ENCODE data around the gene PLCB4.
A peak's percentile ranks its signal among the peaks of the same experiment; 100 is the strongest.

PLCB4 gene

DNA sequence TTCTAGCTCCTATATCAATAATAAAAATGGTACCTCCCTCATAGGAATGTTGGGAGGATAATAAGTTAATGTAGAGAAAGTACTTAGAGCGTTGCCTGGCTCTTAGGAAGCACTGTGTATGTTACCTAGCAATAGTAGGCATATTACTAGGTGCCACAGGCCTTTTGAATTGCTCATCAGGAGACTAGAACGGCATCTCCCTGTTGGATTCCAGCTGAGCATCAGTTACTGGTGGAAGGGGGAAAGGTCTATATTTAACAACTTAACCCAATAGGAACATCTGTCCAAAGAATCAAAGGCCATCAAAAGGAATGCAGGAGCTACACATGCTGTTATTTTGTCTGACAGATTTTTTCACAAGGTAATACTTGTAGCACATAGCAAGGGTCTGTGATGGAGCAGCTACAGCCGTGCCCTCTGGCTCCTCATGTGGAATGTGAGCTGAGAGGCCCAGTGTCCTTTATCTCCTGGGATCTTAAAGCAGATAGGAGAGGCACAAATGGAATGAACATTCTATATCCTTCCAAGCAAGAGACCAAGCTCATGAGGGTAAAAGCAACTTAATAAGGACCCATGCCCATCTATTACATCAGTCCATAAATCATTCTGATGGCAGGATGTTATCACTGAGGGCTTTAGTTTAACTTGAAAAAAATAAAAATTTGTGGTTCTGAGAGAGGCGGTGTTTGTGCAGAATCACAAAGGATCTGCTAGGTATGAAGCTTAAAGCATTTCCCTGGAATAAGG, 260.6 kb downstream of the PLCB4 start:
- no peak for DNase-seq (ENCODE audit: low read depth, low spot score)
- no peak overlapping the region for H3K4me3 ChIP-seq (ENCODE audit: low read length)

DNA sequence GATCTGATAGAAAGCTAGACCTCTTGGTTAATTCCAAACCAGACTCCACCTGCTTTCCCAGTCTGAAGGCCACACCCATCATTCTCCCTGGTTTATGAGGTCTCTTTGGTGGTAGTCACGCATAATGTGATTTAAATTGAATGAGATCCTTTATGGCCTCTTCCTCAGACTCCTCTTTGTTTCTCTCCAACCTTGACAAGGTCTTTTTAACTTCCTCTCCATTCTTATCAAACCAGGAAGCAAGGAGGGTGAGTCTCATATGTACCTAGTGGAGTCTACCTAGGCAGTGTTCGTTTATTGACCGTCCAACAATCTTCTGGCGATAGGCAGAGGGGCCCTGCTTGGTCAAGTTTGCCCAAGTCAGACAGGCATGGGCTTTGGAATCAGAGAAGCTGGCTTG, 261.3 kb downstream of the PLCB4 start:
- no peak overlapping the region for H3K4me3 ChIP-seq (ENCODE audit: low read length)
- no peak for DNase-seq (ENCODE audit: low read depth, low spot score)

DNA sequence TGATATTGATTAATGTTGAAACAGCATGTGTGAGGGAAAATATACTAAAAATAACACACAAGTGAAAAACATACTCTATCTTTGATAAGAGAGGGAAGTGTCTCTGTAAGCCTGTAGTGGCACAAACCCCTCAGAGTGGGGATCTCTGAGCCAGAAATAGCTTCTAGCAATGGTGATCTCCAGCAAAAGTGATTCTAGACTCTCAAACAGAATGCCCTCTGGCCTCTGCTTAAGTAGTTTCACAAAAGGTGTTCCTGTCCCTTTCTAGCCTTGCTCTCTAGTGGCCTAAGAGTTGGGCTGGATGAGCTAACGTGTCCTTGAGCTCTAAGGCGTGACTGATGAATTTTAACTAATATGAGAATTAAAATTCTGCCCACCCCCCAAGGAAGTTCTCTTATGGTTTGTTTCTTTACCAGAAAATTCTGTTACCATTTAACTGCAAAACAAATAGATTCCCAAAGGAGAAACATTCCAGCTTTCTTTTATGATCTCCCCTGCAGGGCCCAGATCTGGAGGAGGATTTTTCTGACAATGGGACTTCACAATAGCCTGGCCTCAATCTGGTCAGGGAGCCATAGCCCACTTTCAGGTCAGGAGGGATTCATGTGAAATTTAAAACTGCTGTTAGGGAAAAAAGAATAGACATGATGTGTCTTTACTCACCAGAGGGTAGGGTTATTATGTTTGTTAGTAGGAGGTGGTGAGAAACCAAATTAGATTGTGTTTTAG, 263.0 kb downstream of the PLCB4 start:
- DNase-seq (ENCODE audit: low read depth, low spot score) = no peak
- no peak overlapping the region for H3K4me3 ChIP-seq (ENCODE audit: low read length)

DNA sequence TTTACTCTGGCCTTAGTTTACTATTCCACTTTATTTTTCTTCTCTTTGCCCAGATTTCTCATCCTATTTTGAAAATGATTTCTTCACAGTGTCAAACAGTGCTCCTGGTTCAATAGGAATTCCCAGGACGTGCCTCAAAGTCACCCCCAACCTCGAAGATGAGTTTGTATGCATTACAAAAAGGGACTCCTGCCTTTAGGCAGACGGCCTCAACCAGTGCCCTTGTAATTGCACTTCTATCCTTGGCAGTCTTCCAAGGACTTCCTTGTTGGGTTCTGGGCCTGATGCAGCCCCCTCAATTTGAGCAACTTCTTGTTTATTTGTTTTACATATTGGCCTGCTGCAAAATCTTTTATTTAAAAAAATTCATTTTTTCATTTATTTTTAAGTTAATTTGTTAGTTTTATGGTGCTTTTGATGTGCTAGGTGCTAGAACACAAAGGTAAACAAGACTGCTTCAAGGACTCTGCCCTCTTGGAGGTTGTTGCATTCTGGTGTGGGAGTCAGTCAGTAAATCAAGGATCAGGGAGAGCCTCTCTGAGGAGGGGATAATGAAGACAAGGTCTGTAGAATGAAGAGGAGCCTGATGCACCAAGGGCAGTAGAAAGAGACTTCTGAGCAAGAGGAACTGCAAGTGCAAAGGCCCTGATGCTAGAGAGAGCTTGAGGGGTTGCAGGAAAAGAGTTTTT, 264.0 kb downstream of the PLCB4 start:
- no peak for DNase-seq (ENCODE audit: low read depth, low spot score)

DNA sequence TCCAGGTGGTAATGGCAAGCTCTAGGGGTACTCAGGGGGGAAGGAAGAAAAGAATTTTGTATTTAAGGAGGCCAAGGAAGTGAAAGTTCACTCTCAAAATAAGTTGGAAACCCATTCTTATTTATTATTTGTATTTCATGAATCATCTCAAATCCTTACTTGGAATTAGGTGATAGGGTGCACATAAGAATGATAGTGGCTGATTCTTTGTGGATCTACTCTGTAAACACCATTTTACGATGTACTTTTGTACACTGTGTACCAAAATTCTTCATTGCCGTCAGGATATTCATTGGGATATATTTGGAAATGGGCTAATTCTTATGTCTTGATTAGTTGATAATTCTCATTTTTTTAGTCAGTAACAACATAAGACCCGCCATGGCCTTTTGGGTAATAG, 266.0 kb downstream of the PLCB4 start:
- no peak overlapping the region for H3K4me3 ChIP-seq (ENCODE audit: low read length)
- no peak for DNase-seq (ENCODE audit: low read depth, low spot score)

More for the DNA sequence above, 264.0 kb downstream of the PLCB4 start:
- H3K4me3 ChIP-seq (ENCODE audit: low read length) = no peak overlapping the region

DNA sequence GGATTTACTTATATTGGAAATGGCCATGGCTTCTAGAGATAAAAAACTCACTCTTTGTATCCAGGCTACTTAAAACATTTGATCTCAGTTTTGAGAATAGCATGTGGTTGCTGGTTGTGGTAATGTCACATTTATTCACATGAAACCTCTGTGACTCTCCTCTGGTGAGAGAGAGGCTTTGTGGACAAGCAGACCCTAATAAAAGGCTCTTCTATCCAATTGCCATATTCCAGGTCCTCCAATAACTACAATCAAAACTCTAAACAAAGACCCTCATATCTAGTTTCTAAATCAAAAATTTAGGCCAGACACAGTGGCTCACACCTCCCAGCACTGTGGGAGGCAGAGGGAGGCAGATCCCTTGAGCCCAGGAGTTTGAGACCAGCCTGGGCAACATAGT, 269.2 kb downstream of the PLCB4 start:
- no peak overlapping the region for H3K4me3 ChIP-seq (ENCODE audit: low read length)
- no peak for DNase-seq (ENCODE audit: low read depth, low spot score)

DNA sequence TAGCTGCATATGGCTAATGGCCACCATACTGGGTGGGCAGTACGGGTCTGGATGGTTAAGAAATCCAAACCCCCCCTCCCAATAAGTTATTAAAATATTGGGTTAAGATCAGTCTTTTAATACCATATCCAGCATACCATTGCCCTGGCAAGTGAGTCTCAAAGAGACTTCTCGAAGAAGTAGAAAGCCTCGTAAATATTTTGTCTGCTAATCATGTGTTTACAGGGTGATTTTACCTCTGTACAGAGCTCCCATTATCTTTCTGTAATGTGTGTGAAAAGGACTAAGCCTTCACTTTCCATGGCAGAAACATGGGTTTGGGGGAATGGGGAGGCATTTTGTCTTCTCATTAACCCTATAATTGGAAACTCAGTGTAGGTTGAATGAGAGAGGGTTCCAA, 270.8 kb downstream of the PLCB4 start:
- no peak for DNase-seq (ENCODE audit: low read depth, low spot score)
- no peak overlapping the region for H3K4me3 ChIP-seq (ENCODE audit: low read length)

DNA sequence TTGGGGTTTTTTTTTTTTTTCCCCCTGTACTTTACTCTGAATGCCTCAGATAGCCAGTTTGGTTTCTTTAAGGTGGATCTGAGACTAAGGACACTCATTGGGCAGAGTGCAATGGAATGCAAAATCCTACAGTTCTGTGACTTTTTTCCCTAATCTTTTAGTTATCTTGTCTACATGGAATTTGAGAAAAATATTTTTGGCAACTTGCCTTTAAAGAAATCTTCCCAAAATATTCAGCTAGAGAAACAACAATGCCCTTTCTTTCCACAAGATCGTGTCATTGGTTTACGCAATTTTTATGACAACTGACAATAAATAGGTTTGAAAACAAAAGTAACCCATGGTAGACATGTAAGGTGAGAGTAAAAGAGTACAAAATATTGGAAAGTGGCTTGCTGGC, 273.8 kb downstream of the PLCB4 start:
- DNase-seq (ENCODE audit: low read depth, low spot score) = no peak
- H3K4me3 ChIP-seq (ENCODE audit: low read length) = no peak overlapping the region

DNA sequence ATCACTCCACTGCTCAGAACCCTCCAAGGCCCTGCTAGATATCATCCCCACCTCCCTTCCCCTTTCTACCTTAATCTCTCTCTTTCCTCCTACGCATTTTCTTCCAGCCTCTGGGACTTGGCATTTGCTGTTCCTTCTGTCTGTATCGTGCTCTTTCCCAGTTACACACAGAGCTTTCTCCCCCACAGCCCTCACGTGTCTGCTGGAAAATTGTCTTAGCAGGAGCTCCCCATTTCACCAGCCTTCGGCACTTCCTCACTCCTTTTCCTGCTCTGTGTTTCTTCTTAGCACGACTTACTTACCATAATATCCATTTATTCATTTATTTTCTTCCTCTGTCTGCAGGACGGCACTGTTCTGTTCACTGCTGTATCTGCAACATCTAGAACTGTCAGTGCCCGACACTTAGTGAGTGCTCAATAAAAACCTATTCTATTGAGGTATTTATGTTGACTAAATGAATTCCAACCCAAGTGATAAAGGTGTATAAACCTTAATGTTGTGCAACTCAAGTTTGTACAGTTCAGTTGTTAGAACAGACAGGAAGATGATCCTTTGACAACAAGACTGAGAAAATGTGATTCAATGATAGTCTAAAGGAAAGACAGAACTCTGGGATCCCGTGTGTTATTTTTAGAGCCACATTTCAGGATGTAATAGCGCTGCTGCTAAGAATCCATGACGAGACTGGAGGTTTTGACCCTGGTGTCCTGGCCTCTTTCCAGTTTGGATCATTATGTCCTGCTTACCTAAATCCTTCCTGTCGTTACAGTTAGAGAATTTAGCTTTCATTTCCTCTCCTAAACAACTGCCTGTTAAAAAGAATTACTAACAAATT, 275.4 kb downstream of the PLCB4 start:
- no peak for DNase-seq (ENCODE audit: low read depth, low spot score)
- no peak overlapping the region for H3K4me3 ChIP-seq (ENCODE audit: low read length)

DNA sequence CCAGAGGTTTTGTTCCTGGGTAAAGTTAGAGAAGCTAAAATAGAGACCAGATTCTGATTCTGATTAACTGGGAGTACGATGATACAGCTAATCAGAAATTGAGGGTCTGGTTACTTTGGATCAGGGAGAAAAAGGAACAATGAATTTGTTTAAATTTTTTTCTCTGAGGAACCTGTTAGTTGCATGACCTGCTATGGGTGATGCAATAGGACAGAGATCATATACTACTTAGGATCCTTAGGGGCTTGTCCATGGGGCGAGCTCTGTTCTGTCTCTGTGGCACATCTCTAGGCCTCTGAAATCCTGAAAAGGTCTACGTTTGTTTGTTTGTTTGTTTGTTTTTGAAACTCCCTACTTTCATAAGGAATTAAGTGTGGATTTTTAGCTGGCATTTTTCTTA, 279.4 kb downstream of the PLCB4 start:
- DNase-seq (ENCODE audit: low read depth, low spot score) = no peak
- H3K4me3 ChIP-seq (ENCODE audit: low read length) = no peak overlapping the region

DNA sequence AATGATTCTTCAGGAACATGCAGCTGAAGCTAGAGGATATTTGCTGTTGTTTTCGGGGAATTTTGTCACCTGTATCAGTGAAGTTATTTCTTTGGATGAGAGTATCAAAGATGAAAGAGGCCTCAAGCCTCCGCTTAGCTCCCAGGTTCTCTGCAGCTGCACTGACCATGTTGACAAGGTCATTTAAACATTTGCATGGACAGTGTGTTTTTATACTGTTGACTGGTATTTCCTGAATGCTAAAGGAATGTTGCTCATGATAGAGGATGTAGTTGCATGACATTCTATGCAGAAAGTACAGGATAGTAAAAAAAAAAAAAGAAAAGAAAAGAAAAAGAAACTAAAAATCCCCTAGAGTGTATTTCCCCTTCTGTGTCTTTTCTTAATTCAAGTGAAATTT, 279.9 kb downstream of the PLCB4 start:
- no peak for DNase-seq (ENCODE audit: low read depth, low spot score)
- no peak overlapping the region for H3K4me3 ChIP-seq (ENCODE audit: low read length)

DNA sequence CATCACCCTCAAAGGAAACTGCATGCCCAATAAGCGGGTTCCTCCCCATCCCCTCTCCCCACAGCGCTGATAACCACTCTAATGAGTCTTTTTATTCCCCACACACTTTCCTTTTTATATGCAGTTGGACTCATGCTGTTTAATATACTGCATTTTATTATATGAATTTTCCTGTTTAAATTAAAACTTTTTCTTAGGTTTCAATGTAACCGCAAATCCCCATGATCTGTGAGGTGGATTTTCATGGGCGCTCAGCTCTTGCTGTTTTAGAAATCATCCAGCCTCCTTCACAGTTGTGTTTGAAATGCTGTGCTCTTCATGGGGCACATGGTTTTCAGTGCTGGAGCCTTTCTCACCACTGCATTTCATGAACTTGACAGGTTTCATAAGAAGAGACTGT, 280.4 kb downstream of the PLCB4 start:
- no peak overlapping the region for H3K4me3 ChIP-seq (ENCODE audit: low read length)
- no peak for DNase-seq (ENCODE audit: low read depth, low spot score)

DNA sequence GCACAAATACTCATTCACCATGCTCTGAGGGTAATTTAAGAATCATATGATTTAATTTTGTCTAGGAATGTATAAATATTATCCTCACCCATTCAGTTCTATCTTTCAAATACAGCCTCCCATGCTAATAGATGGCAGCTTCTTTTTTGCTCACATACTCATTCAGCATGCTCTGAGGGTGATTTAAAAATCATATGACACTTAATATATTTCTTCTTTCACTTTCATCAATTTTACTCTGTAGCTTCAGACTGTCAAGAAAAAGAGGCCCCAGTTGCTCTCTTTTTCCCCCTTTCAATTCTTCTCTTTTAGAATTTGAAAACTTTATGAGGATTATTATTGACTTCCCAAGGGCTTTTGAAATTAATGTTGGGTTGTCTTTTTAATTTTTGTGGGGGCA, 283.9 kb downstream of the PLCB4 start:
- no peak overlapping the region for H3K4me3 ChIP-seq (ENCODE audit: low read length)
- DNase-seq (ENCODE audit: low read depth, low spot score) = no peak

DNA sequence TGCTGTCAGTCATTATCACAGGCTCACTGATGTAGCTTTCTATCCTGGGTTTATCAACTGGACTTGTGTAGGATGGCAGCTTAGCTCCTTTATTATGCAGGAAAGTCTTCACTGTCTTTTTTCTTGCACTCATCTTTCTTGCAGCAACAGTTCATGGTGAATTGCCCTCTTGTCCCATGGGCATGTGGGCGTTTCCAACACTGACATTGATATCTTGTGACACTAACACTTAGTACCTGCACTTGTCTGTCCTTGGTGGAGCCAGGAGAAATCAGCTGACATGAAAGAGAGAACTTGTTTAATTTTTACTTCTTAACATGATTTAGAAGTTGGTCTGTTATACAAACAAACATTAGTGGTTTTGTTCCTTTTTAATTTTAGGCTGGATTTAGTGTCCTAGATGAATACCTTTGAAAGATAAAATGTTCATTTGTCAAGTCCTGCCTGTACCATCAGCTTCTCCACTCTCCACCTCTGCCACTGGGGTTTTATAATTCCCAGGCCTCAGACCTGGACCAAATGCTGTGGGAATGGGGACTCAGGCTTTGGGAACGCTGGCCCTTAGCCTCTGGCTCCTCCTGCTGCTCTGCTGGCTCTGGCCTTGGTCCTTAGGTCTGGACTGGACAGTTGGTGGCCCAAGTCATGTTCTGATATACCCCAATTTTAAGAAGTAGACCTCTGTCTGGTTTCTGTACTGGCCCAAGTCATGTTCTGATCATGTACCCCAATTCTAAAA, 284.5 kb downstream of the PLCB4 start:
- no peak for DNase-seq (ENCODE audit: low read depth, low spot score)
- no peak overlapping the region for H3K4me3 ChIP-seq (ENCODE audit: low read length)

DNA sequence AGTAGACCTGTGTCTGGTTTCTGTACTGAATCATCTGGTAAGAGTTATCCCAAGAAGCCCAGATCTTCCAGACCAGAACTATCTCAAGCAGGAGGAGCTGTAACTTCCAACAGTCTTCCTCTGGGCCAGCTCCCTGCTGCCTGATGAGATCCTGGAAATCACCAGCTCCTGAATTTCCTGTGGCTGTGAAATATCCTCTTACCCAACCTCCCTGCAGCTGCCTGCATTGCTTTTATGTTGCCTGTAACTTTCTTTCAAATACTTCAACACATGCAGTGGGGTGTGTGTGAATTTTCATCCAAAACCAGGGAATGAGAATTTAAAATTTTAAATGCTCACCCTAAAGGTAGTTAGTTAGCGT, 285.0 kb downstream of the PLCB4 start:
- H3K4me3 ChIP-seq (ENCODE audit: low read length) = no peak overlapping the region
- no peak for DNase-seq (ENCODE audit: low read depth, low spot score)

DNA sequence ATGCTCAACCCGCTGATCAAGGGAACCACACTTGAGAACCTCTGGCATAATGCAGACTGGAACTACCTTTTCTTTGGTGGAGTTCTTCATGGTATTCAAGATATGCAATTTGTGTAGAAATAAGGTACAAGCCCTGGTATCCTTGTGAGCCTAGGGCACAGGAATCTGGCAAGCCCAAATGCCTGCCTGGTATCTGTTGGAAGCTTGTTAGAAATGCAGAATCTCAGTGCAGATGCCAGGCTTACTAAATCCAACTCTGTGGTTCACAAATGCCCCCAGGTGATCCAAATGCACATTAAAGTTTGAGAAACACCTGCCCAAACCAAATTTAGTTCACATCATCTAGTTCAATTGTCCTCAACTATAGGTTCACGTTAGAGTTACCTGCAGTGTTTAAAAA, 285.7 kb downstream of the PLCB4 start:
- DNase-seq (ENCODE audit: low read depth, low spot score) = no peak
- no peak overlapping the region for H3K4me3 ChIP-seq (ENCODE audit: low read length)

DNA sequence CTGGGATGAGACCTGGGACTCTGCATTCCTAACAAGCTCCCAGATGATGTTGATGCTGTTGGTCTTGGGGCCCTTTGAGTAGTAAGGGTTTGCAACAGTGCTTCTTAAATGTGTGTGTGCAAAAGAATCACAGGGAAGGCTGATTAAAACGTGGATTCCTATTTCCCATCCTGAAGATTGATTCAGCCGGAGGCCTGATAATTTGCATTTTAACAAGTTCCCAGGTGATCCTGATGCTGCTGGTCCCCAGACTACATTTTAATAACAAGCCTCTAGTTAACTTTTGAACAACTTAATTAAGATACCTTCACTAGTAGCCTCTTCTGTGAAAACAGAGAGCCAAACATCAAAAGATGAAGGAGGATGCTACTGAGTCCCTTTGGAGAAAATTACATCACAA, 289.1 kb downstream of the PLCB4 start:
- no peak overlapping the region for H3K4me3 ChIP-seq (ENCODE audit: low read length)
- no peak for DNase-seq (ENCODE audit: low read depth, low spot score)

DNA sequence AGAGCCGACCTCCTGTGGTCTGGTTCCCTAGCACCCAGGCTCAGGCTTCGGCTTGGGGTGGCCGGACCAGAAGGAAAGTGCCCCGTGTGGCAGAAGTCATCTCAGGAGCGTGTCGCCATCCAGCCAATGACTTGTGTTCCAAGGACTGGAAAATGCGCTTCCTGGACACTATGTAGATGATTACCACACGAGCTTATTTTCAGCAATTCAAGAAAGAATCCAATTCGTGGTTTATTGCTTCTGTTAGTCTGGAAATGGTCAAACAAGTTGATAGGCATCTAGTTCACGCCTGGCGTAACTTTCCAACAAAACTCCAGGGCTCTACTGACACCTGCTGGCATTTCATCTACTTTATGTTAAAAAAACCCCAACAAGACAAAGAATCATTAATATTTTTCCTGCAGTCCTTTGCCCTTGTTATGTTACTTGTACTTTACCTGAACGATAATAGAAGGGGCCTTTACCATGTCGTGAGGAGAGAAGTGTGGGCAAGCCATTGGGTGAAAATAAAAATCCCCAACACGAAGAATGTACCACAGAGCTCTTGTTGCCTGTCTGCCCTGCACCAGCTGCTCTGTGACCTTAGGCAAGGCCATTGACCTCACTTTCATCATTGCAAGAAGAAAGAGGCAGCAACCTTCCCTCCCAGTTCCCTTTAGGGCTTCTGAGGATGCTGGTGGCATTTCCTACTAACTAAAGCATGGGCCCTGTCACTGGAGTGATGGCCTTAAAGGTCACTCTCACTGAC, 290.8 kb downstream of the PLCB4 start:
- DNase-seq (ENCODE audit: low read depth, low spot score) = peak; percentile 18
- no peak overlapping the region for H3K4me3 ChIP-seq (ENCODE audit: low read length)
